HEK293 (cell line): ENCODE data around the gene NASP.

Source experiments
- BCL11B ChIP-seq: fragments of 450-650 bp; formaldehyde crosslinking; IDR thresholded peaks from 2 replicates; pipeline ENCODE4 v1.5.1; 2016; ENCODE audit warnings: low read depth, missing biosample characterization, missing genetic modification characterization
- EGR2 ChIP-seq: fragments of 450-650 bp; formaldehyde crosslinking; IDR thresholded peaks from 2 replicates; pipeline ENCODE4 v1.5.1; 2016; ENCODE audit warnings: low read depth, missing biosample characterization, missing genetic modification characterization
- GLIS2 ChIP-seq: fragments of 450-650 bp; formaldehyde crosslinking; IDR thresholded peaks from 2 replicates; pipeline ENCODE4 v1.5.1; 2016; ENCODE audit warnings: missing biosample characterization, missing genetic modification characterization
- KLF10 ChIP-seq: fragments of 450-650 bp; IDR thresholded peaks from 2 replicates; pipeline ENCODE4 v1.5.1; 2018; ENCODE audit warnings: missing biosample characterization, mild to moderate bottlenecking, missing genetic modification characterization
- KLF16 ChIP-seq: fragments of 450-650 bp; formaldehyde crosslinking; IDR thresholded peaks from 2 replicates; pipeline ENCODE4 v1.5.1; 2017; ENCODE audit warnings: missing biosample characterization, missing genetic modification characterization
- KLF8 ChIP-seq: fragments of 450-650 bp; formaldehyde crosslinking; IDR thresholded peaks from 2 replicates; pipeline ENCODE4 v1.5.1; 2016; ENCODE audit warnings: missing biosample characterization, missing genetic modification characterization
- KLF9 ChIP-seq: fragments of 450-650 bp; formaldehyde crosslinking; IDR thresholded peaks from 2 replicates; pipeline ENCODE4 v1.5.1; 2016; ENCODE audit warnings: missing biosample characterization, missing genetic modification characterization, low read depth
- SETDB1 ChIP-seq: IDR thresholded peaks from one replicate; pipeline ENCODE4 v1.6.1; 2017; ENCODE audit warnings: mild to moderate bottlenecking, low read length, moderate library complexity, mixed read lengths; ENCODE audit not compliant: insufficient read length
- SP2 ChIP-seq: fragments of 450-650 bp; formaldehyde crosslinking; IDR thresholded peaks from 2 replicates; pipeline ENCODE4 v1.5.1; 2016; ENCODE audit warnings: missing biosample characterization, missing genetic modification characterization
- SP3 ChIP-seq: fragments of 450-650 bp; formaldehyde crosslinking; IDR thresholded peaks from 2 replicates; pipeline ENCODE4 v1.5.1; 2016; ENCODE audit warnings: missing biosample characterization, missing genetic modification characterization
- ZBTB20 ChIP-seq: fragments of 450-650 bp; formaldehyde crosslinking; IDR thresholded peaks from 2 replicates; pipeline ENCODE4 v1.5.1; 2016; ENCODE audit warnings: missing biosample characterization, missing genetic modification characterization
- ZBTB44 ChIP-seq: fragments of 450-650 bp; IDR thresholded peaks from 2 replicates; pipeline ENCODE4 v1.5.1; 2018; ENCODE audit warnings: missing biosample characterization, mild to moderate bottlenecking, missing genetic modification characterization
- ZFP69B ChIP-seq: fragments of 450-650 bp; formaldehyde crosslinking; IDR thresholded peaks from 2 replicates; pipeline ENCODE4 v1.5.1; 2016; ENCODE audit warnings: missing biosample characterization, missing genetic modification characterization
- ZNF133 ChIP-seq: fragments of 450-650 bp; formaldehyde crosslinking; IDR thresholded peaks from 2 replicates; pipeline ENCODE4 v1.5.1; 2016; ENCODE audit warnings: missing biosample characterization, missing genetic modification characterization
- ZNF140 ChIP-seq: fragments of 450-650 bp; formaldehyde crosslinking; IDR thresholded peaks from 2 replicates; pipeline ENCODE4 v1.5.1; 2016; ENCODE audit warnings: missing biosample characterization, missing genetic modification characterization
- ZNF174 ChIP-seq: fragments of 450-650 bp; formaldehyde crosslinking; IDR thresholded peaks from 2 replicates; pipeline ENCODE4 v1.5.0; 2017; ENCODE audit warnings: missing biosample characterization, mild to moderate bottlenecking, missing genetic modification characterization
- ZNF184 ChIP-seq: fragments of 450-650 bp; IDR thresholded peaks from 2 replicates; pipeline ENCODE4 v1.5.1; 2018; ENCODE audit warnings: missing biosample characterization, mild to moderate bottlenecking, missing genetic modification characterization
- ZNF324 ChIP-seq: fragments of 450-650 bp; formaldehyde crosslinking; IDR thresholded peaks from 2 replicates; pipeline ENCODE4 v1.5.1; 2016; ENCODE audit warnings: missing biosample characterization, missing genetic modification characterization
- ZNF335 ChIP-seq: fragments of 450-650 bp; formaldehyde crosslinking; conservative IDR thresholded peaks from 2 replicates; pipeline ENCODE4 v1.5.1; 2016; ENCODE audit warnings: missing biosample characterization, missing genetic modification characterization
- ZNF341 ChIP-seq: fragments of 450-650 bp; formaldehyde crosslinking; IDR thresholded peaks from 2 replicates; pipeline ENCODE4; 2016; ENCODE audit warnings: low read depth, missing biosample characterization, missing genetic modification characterization
- ZNF350 ChIP-seq: fragments of 450-650 bp; formaldehyde crosslinking; IDR thresholded peaks from 2 replicates; pipeline ENCODE4 v1.5.0; 2017; ENCODE audit warnings: missing biosample characterization, mild to moderate bottlenecking, missing genetic modification characterization
- ZNF366 ChIP-seq: fragments of 450-650 bp; formaldehyde crosslinking; conservative IDR thresholded peaks from 2 replicates; pipeline ENCODE4 v1.5.1; 2016; ENCODE audit warnings: missing biosample characterization, missing genetic modification characterization
- ZNF37A ChIP-seq: fragments of 450-650 bp; IDR thresholded peaks from 2 replicates; pipeline ENCODE4 v1.5.1; 2018; ENCODE audit warnings: missing biosample characterization, missing genetic modification characterization
- ZNF48 ChIP-seq: fragments of 450-650 bp; formaldehyde crosslinking; IDR thresholded peaks from 2 replicates; pipeline ENCODE4 v1.5.1; 2016; ENCODE audit warnings: missing biosample characterization, missing genetic modification characterization
- ZNF518A ChIP-seq: fragments of 450-650 bp; formaldehyde crosslinking; conservative IDR thresholded peaks from 2 replicates; pipeline ENCODE4 v1.5.1; 2016; ENCODE audit warnings: low read depth, missing biosample characterization, missing genetic modification characterization
- ZNF561 ChIP-seq: fragments of 450-650 bp; IDR thresholded peaks from 2 replicates; pipeline ENCODE4 v1.5.1; 2018; ENCODE audit warnings: missing biosample characterization, missing genetic modification characterization, borderline replicate concordance
- ZNF571 ChIP-seq: fragments of 450-650 bp; formaldehyde crosslinking; IDR thresholded peaks from 2 replicates; pipeline ENCODE4 v1.5.0; 2017; ENCODE audit warnings: missing biosample characterization, missing genetic modification characterization
- ZNF600 ChIP-seq: fragments of 450-650 bp; formaldehyde crosslinking; IDR thresholded peaks from 2 replicates; pipeline ENCODE4 v1.5.1; 2016; ENCODE audit warnings: missing biosample characterization, missing genetic modification characterization
- ZNF660 ChIP-seq: fragments of 450-650 bp; IDR thresholded peaks from 2 replicates; pipeline ENCODE4 v1.5.1; 2018; ENCODE audit warnings: missing biosample characterization, mild to moderate bottlenecking, missing genetic modification characterization
- TF ChIP-seq, protein P1 (sequence below): fragments of 450-650 bp; formaldehyde crosslinking; IDR thresholded peaks from 2 replicates; pipeline ENCODE4 v1.5.1; 2016; ENCODE audit warnings: missing biosample characterization, missing genetic modification characterization
- TF ChIP-seq, protein P2 (sequence below): fragments of 450-650 bp; formaldehyde crosslinking; IDR thresholded peaks from 2 replicates; pipeline ENCODE4 v1.5.1; 2016; ENCODE audit warnings: missing biosample characterization, missing genetic modification characterization

Gene NASP

DNA sequence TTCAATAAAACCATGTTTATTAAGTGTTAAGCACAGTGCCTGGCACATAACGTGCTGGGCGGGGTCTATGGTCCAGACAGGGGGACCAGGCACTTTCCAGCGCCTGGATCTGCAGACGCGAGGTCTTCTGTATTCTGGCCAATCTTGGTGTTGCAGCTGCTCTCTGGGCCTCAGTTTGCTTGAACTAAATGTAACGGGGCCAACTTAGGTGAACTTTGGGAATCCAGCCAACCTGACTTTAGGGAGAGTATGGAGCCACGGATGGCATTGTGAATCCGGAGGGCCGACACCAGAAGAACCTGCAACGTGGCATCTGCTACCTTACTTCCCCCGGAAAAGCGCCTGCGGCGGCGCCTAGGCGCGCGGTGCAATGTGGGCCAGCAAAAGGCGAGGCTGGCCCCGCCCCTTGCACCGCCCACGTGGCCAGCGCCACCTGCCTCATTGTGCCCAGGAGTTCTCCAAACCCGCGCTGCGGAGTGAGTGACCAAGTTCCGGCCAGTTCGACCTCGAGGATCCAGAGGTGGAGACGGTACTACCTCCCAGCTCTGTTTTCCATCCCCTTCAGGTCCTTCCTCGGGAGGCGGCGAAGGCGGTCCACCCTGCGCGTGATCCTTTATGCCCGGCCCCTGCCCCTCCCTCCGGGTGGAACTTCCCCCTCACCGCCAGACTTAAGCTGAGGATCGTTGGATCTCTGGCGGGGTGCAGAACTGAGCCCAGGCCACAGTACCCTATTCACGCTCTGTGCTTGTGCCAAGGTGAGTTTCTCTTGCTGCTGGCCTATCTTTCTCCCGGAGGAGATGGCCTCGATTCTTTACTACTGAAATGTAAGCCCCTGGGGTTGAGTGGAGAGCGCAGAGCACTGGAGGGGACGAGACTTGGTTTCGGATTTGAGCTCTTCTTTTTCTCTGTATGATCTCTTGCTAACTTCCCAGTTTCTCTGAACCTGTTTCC is 33.2 kb upstream of the NASP start, which contains the start of gene AKR1A1 (continued):
- TF ChIP-seq ZBTB44 (tag by site-specific recombination), result peak; percentile 52; the same call in 1 of the 2 replicates
- TF ChIP-seq, protein P1, sequence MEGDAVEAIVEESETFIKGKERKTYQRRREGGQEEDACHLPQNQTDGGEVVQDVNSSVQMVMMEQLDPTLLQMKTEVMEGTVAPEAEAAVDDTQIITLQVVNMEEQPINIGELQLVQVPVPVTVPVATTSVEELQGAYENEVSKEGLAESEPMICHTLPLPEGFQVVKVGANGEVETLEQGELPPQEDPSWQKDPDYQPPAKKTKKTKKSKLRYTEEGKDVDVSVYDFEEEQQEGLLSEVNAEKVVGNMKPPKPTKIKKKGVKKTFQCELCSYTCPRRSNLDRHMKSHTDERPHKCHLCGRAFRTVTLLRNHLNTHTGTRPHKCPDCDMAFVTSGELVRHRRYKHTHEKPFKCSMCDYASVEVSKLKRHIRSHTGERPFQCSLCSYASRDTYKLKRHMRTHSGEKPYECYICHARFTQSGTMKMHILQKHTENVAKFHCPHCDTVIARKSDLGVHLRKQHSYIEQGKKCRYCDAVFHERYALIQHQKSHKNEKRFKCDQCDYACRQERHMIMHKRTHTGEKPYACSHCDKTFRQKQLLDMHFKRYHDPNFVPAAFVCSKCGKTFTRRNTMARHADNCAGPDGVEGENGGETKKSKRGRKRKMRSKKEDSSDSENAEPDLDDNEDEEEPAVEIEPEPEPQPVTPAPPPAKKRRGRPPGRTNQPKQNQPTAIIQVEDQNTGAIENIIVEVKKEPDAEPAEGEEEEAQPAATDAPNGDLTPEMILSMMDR (tag by site-specific recombination), result peak; percentile 49; the same call in 1 of the 2 replicates
- peak; percentile 85 for TF ChIP-seq ZNF341 (tag by site-specific recombination)
- TF ChIP-seq ZNF174 (tag by site-specific recombination), result no peak
- TF ChIP-seq ZNF350, result no peak
- peak; percentile 98 for TF ChIP-seq KLF9 (tag by site-specific recombination)
- no peak for TF ChIP-seq ZNF37A (tag by site-specific recombination)
- no peak for TF ChIP-seq ZNF571 (tag by site-specific recombination)
- peak; percentile 97 for TF ChIP-seq SP2
- peak; percentile 52 for TF ChIP-seq SETDB1
- no peak for TF ChIP-seq ZNF48
- peak; percentile 89 for TF ChIP-seq EGR2
- peak; percentile 98 for TF ChIP-seq ZNF335 (tag by site-specific recombination)
- no peak for TF ChIP-seq ZNF140 (tag by site-specific recombination)
- no peak for TF ChIP-seq ZNF133 (tag by site-specific recombination)
- peak; percentile 94 for TF ChIP-seq KLF10 (tag by site-specific recombination)
- peak; percentile 99 for TF ChIP-seq KLF16
- TF ChIP-seq ZNF518A (tag by site-specific recombination), result peak; percentile 67
- TF ChIP-seq, protein P2, sequence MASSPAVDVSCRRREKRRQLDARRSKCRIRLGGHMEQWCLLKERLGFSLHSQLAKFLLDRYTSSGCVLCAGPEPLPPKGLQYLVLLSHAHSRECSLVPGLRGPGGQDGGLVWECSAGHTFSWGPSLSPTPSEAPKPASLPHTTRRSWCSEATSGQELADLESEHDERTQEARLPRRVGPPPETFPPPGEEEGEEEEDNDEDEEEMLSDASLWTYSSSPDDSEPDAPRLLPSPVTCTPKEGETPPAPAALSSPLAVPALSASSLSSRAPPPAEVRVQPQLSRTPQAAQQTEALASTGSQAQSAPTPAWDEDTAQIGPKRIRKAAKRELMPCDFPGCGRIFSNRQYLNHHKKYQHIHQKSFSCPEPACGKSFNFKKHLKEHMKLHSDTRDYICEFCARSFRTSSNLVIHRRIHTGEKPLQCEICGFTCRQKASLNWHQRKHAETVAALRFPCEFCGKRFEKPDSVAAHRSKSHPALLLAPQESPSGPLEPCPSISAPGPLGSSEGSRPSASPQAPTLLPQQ, result peak; percentile 68; the same call in 1 of the 2 replicates
- TF ChIP-seq KLF8 (tag by site-specific recombination), result peak; percentile 99
- 0 out of 2 replicates have a peak, but pooled peaks have one; percentile 84 for TF ChIP-seq ZNF561 (tag by site-specific recombination)
- TF ChIP-seq ZNF184, result no peak
- peak; percentile 50; the same call in 1 of the 2 replicates for TF ChIP-seq ZBTB20 (tag by site-specific recombination)
- TF ChIP-seq ZNF600, result peak; percentile 92
- 0 out of 2 replicates have a peak, but pooled peaks have one; percentile 23 for TF ChIP-seq GLIS2
- TF ChIP-seq SP3 (tag by site-specific recombination), result peak; percentile 97
- peak; percentile 68 for TF ChIP-seq ZNF366
- TF ChIP-seq ZNF324, result peak; percentile 77; the same call in 1 of the 2 replicates
- peak; percentile 64; the same call in 1 of the 2 replicates for TF ChIP-seq ZFP69B (tag by site-specific recombination)
- TF ChIP-seq ZNF660 (tag by site-specific recombination), result peak; percentile 77
- peak; percentile 81; the same call in 1 of the 2 replicates for TF ChIP-seq BCL11B (tag by site-specific recombination)
